ENCODE results near the gene AP4B1.

AP4B1 gene

DNA sequence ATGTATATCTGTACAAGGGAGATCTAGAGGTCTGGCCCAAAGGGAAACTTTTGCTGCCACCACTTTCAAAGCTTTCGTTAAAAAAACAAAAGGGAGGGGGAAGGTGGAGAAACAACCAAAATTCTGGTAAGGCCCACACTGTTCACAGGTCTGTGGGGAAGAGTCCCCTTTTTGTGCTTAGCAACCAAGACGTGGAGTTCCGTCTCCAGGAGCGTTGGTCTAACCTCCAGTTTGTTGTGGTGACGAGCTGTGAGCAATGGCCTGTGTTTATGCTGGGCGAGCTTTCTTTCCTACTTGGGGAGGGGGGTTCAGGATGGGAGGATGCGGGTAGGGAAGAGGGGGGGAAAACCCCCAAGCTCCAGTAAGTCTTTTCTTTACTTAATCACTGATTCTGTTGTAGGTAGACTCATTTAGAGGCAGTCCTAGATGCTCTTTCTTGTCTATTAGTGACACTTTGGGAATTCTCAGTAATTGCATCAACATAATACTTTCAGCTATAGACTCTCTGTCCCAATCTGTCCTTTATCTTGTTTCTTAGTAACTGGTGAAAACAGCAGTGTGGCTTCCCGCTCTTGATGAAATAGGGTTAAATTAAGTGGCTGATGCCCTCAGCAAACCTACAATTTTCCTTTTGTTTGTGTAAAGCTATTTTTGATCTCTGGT is 26.0 kb upstream of the AP4B1 start:
- no peak for DNase-seq

- peak; percentile 84 for DNase-seq
Observed at GRCh38 chr1:113929750-113930498, 25.3 kb upstream of the AP4B1 start.

- peak; percentile 95 for DNase-seq
Observed at GRCh38 chr1:113928941-113929749, 24.5 kb upstream of the AP4B1 start, which contains the start of gene HIPK1. Gene HIPK1, plus strand, starts transcription at chr1:113929324.

GRCh38 chr1:113928187-113928930 is 23.8 kb upstream of the AP4B1 start:
- no peak for DNase-seq

DNA sequence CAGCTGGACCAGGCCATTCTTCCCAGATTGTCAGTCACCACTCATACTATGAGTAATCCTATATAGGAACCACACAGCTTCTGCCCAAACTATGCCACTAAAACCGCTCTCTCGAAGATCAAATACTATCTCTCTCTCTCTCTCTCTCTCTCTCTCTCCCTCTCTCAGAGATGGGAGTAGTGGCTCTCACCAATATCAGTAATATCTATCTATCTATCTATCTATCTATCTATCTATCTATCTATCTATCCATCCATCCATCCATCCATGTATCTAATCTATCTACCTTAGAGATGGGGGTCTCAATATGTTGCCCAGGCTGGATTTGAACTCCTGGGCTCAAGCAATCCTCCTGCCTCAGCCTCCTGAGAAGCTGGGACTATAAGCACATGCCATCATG is 19.9 kb upstream of the AP4B1 start:
- no peak for DNase-seq

GRCh38 chr1:113922957-113923356 is 18.4 kb upstream of the AP4B1 start:
- DNase-seq: no peak

DNA sequence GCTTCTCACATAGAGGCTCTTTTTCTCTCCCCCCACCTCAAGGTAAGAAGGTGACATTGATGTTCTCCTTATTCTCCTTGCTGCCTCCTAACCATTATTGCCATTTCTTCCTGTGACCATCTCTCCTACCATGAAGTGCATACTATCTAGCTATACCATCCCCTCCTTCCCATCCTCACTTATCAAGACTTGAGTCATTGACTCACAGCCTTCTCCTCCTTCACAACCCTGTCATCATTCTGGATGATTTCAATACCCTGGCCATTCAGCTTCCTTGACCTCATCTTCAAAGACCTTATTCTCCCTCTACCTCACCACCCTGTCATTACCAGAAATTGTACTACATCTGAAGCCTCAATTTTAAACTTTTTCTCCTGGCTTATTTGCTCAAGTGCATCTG is 13.6 kb upstream of the AP4B1 start:
- no peak for DNase-seq

DNA sequence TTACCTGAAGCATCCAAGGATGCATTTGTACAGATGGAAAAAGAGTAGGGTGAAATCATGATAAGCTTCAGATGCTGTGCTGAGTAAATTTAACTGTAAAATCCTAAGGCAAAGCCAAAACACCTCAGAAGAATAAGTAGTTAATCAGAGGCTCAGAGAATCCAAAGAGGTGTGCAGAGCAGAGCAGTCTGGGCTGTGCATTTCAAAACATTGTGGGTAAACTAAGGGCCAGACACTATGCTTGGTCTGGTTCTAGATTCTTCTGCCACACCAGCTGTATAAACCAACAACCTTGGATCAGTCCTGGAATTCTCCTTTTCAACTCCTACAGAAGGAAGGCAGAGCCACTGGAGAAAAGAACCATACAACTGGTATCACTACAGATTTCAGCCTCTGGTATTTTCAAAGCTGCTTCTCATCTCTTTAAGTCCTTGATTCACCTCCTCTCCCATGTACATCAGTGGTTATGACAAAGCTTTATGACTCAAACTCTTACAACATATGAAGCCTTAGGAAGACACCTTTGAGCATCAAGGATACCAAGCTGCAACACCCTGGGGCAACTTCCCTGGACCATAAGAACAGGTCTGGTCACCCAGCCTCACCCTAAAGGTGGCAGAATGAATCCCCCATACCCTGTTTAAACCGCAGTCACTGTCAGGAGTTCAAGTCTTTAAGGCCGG is 12.9 kb upstream of the AP4B1 start:
- no peak for DNase-seq

- no peak for DNase-seq
Observed at GRCh38 chr1:113916974-113917373, 12.4 kb upstream of the AP4B1 start.

DNA sequence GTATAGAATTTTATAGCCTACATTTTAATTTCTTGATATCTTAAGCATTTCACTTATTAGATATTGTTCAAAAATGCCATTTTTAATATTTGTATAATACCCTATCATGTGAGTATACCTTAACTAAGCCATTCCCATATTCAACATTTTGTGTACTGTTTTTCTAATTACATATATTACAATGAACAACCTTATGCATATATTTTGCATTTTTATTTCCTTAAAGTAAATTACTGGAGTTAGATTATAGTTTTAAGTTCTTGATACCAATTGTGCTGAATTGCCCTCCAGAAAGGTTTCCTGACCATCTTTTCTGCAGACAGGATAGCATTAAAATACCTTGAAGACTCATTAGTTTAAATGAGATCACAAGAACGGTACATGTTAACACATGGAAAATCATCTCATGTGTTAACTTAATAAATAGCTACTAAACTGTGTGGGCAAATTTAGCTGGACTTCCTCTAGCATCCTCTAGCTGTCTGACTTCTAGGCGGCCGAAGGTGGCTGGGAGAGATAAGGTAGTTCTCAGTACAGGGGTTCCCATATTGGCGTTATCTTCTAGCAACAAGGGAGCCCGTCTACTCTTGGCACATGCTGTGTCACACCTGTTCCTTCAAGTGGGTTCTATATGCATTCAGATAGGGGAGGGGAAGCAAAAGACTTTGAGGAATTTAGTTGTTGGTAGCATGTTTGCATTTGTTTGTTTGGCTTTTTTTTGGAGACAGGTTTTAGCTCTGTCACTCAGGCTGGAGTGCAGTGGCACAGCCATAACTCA is 9.5 kb upstream of the AP4B1 start:
- no peak for DNase-seq

- DNase-seq: no peak
Observed at GRCh38 chr1:113913312-113913668, 8.7 kb upstream of the AP4B1 start.

- no peak for DNase-seq
Observed at GRCh38 chr1:113912594-113913311, 8.2 kb upstream of the AP4B1 start.

DNA sequence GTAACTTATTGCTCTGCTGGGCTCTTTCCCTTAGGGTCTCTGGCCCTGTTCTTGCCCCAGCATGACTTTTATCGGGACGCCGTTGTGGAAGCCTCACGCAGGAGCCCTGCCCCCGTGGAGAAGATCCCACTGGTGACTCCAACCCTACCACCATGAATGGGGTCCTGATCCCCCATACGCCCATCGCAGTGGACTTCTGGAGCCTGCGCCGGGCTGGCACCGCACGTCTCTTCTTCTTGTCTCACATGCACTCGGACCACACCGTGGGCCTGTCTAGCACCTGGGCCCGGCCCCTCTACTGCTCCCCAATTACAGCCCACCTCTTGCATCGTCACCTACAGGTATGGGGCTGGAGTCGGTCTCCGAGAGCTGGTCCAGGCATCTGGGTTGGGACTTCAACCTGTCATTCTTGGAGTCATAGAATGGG is 849 bp upstream of the AP4B1 start:
- no peak for DNase-seq

DNA sequence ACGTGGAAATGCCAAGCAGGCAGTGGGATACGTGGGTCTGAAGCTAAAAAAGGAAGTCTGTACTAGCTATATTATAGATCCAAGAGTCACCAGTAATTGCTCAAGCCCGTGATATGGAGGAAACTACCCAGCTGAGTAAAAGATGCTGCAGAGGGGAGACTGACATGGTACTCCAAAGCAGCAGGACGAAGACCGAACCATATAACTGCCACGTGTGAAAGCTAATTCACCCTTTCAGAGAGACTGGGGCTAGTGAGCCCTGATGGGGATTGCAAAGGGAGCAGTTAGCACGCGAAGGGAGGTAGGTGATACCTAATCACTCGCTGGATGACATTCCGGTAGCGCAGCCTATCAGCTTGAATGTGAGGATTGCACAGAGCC is 316 bp downstream of the AP4B1 start:
- DNase-seq: no peak

- DNase-seq: peak; percentile 26
Observed at GRCh38 chr1:113903501-113904292, 902 bp downstream of the AP4B1 start.

DNA sequence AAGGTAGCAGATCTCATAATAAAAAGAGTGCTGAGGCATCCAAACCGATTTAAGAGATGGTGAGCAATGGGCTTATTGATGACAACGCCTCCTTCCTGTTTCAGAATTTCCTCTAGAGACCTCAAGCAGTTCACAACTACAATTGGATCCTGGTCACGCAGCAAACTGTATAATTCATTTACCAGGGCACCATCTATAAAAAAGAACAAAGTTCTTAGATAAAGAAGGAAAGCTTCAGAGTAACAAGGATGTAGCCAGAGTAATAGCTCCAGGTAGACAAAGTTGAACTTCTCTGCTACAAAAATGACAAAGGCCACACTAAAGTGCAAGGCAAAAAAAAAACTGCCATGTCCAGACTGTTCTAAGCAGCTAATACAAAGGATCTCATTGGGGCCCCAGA is 3.4 kb downstream of the AP4B1 start:
- DNase-seq: no peak

- DNase-seq: no peak
Observed at GRCh38 chr1:113899111-113899510, 5.5 kb downstream of the AP4B1 start.

- no peak for DNase-seq
Observed at GRCh38 chr1:113898241-113898814, 6.3 kb downstream of the AP4B1 start.

DNA sequence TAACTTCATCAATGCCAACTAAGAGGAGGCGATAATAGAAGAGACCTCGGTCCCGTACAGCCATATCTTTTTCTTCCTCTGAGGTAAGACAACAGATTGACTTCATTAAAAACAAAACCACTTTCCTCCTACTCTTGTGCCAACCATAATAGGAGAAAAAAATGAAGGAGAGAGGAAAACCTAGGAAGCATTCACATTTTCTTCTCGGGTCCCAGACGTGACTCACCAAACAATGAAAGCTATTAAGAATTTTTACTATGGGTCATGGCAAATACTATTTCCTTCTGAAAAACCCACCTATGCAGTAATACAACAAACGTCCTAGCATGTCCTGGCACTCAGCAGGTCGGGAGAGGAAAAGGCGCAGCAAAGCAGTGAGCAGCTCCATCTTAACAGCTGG is 8.6 kb downstream of the AP4B1 start:
- DNase-seq: no peak
